Endothelial cell of umbilical vein (primary cell): ENCODE results near the gene NES. TPM values are rescaled to one million over a fixed set of nuclear protein-coding genes. Genes with fewer than 3 reads are reported as not detected.

ENCODE experiments used
- BruUV-seq: library from RNA; stranded (reverse); fragments of 400-500 nt; replicated peaks from 2 replicates; lab custom pipeline; 2021; lab: Mats Ljungman, UMichigan
- CTCF ChIA-PET: fragments of 300-600, 350-600 bp; sonication (Branson Sonifier 250); formaldehyde crosslinking; loops from one replicate; lab custom pipeline; 2021; ENCODE audit warnings: antibody characterized with exemption, inconsistent platforms; lab: Charles Lee
- POLR2A ChIA-PET: fragments of 300-600, 350-600 bp; sonication (Branson Sonifier 250); formaldehyde crosslinking; loops from one replicate; lab custom pipeline; 2021; ENCODE audit warnings: antibody characterized with exemption, inconsistent platforms; lab: Charles Lee
- DNase-seq: peaks from one replicate; pipeline ENCODE4 v3.0.0-alpha.2; 2011; ENCODE audit warnings: low read depth, low spot score
- FAIRE-seq: peaks from 2 replicates; lab custom pipeline; 2011; peaks lifted over from hg19 to GRCh38; lab: Jason Lieb, UNC
- H2AFZ ChIP-seq: 2 replicates; pipeline ENCODE4 v1.6.0; 2012; ENCODE audit warnings: low read depth, low read length, control low read depth, inconsistent platforms
- H3K27ac ChIP-seq: 2 replicates; pipeline ENCODE4 v1.5.1; 2011; ENCODE audit warnings: low read depth, mild to moderate bottlenecking, control low read depth, low read length, moderate library complexity; ENCODE audit not compliant: insufficient read depth
- H3K27me3 ChIP-seq, 2 experiments: 2 replicates each; pipeline versions ENCODE4 v1.6.0 to v1.6.1; 2011; ENCODE audit warnings: low read length in 2 of 2, mixed read lengths in 1 of 2; ENCODE audit not compliant: control insufficient read depth in 2 of 2, insufficient read depth in 2 of 2
- H3K36me3 ChIP-seq, 2 experiments: 2 replicates in 1 of 2; 3 replicates in 1 of 2; pipeline ENCODE4 v1.5.1; 2011; ENCODE audit warnings: low read length in 2 of 2, mild to moderate bottlenecking in 1 of 2, moderate library complexity in 1 of 2; ENCODE audit not compliant: control insufficient read depth in 2 of 2, insufficient read depth in 2 of 2; ENCODE audit errors: extremely low read depth in 1 of 2
- H3K4me1 ChIP-seq: 3 replicates; pipeline ENCODE4 v1.5.1; 2011; ENCODE audit warnings: mild to moderate bottlenecking, low read length; ENCODE audit not compliant: control insufficient read depth, insufficient read depth; ENCODE audit errors: extremely low read depth
- H3K4me2 ChIP-seq: 2 replicates; pipeline ENCODE4 v1.6.1; 2011; ENCODE audit warnings: low read length, control low read depth, mixed read lengths; ENCODE audit not compliant: insufficient read depth
- H3K4me3 ChIP-seq, 3 experiments: fragments of 200-600 bp in 1 of 3; sonication (generic), shearing (Covaris generic) in 1 of 3; replicated peaks in 1 of 3; 2 replicates each; pipeline ENCODE4 v1.5.1; 2011 to 2016; ENCODE audit warnings: control low read depth in 3 of 3, low read length in 3 of 3, mild to moderate bottlenecking in 2 of 3, inconsistent platforms in 1 of 3, low read depth in 1 of 3, moderate library complexity in 1 of 3; ENCODE audit not compliant: insufficient read depth in 1 of 3
- H3K79me2 ChIP-seq: 2 replicates; pipeline ENCODE4 v1.6.0; 2012; ENCODE audit warnings: low read length, inconsistent platforms; ENCODE audit not compliant: control insufficient read depth, insufficient read depth
- H3K9ac ChIP-seq: replicated peaks from 2 replicates; pipeline ENCODE3; 2011; ENCODE audit warnings: low read length, control low read depth; ENCODE audit not compliant: insufficient read depth; ENCODE audit errors: extremely low read depth
- H3K9me1 ChIP-seq: replicated peaks from 3 replicates; pipeline ENCODE4 v1.6.0; 2011; ENCODE audit warnings: mild to moderate bottlenecking, low read length; ENCODE audit not compliant: control insufficient read depth, insufficient read depth; ENCODE audit errors: extremely low read depth
- H3K9me3 ChIP-seq: replicated peaks from 2 replicates; pipeline ENCODE4 v1.5.1; 2012; ENCODE audit warnings: low read length, inconsistent platforms; ENCODE audit not compliant: control insufficient read depth, insufficient read depth
- H4K20me1 ChIP-seq: replicated peaks from 2 replicates; pipeline ENCODE3; 2011; ENCODE audit warnings: mild to moderate bottlenecking, low read length; ENCODE audit not compliant: control insufficient read depth, insufficient read depth; ENCODE audit errors: extremely low read depth
- CTCF ChIP-seq, 2 donors: IDR thresholded peaks; 1 replicate in 1 of 2; 2 replicates in 1 of 2; pipeline ENCODE4 v1.5.1; 2011; ENCODE audit warnings: low read length in 2 of 2, mild to moderate bottlenecking in 2 of 2, moderate library complexity in 2 of 2, control low read depth in 1 of 2, inconsistent platforms in 1 of 2, low read depth in 1 of 2; ENCODE audit not compliant: insufficient read depth in 1 of 2; ENCODE audit errors: extremely low read depth in 1 of 2
- EZH2 ChIP-seq: IDR thresholded peaks from 2 replicates; pipeline ENCODE4 v1.6.1; 2012; ENCODE audit warnings: borderline replicate concordance, low read depth, mild to moderate bottlenecking, moderate library complexity, low read length, inconsistent platforms; ENCODE audit not compliant: severe bottlenecking
- FOS ChIP-seq: IDR thresholded peaks from 2 replicates; pipeline ENCODE4 v1.6.1; 2011; ENCODE audit warnings: mild to moderate bottlenecking, low read length, moderate library complexity, borderline replicate concordance; ENCODE audit not compliant: insufficient read depth
- GATA2 ChIP-seq: IDR thresholded peaks from 2 replicates; pipeline ENCODE4 v1.7.0; 2011; ENCODE audit warnings: low read depth, mild to moderate bottlenecking, moderate library complexity, mixed read lengths, low read length; ENCODE audit not compliant: insufficient read length, insufficient read depth
- JUN ChIP-seq: IDR thresholded peaks from 2 replicates; pipeline ENCODE4 v1.6.1; 2011; ENCODE audit warnings: borderline replicate concordance, low read depth; ENCODE audit not compliant: insufficient read length, insufficient read depth
- MAX ChIP-seq: IDR thresholded peaks from 2 replicates; pipeline ENCODE4 v1.6.1; 2011; ENCODE audit not compliant: insufficient read depth, insufficient read length
- MYC ChIP-seq: IDR thresholded peaks from one replicate; pipeline ENCODE4 v1.6.1; 2011; ENCODE audit warnings: mild to moderate bottlenecking, low read depth, low read length
- POLR2A ChIP-seq: IDR thresholded peaks from 2 replicates; pipeline ENCODE4 v1.6.1; 2012; ENCODE audit warnings: low read depth, mild to moderate bottlenecking, control low read depth, low read length
- POLR2AphosphoS5 ChIP-seq: IDR thresholded peaks from 2 replicates; pipeline ENCODE4 v1.6.1; 2012; ENCODE audit warnings: low read depth, mild to moderate bottlenecking, control low read depth, low read length, moderate library complexity; ENCODE audit not compliant: insufficient read depth
- dilution Hi-C: fragments of 300-500 bp; cut with MboI; formaldehyde crosslinking; loops from one replicate; pipeline ENCODE4 v1.15.0; 2019; ENCODE audit warnings: low sequenced_read_pairs; ENCODE audit not compliant: extremely low pct_ligation_motif_present
- intact Hi-C: fragments of 100-400 bp; cut with micrococcal nuclease; formaldehyde crosslinking; loops from one replicate; pipeline ENCODE4 v1.10.0; 2022
- polyA plus RNA-seq, 4 experiments: library from polyadenylated mRNA; depleted of rRNA in 3 of 4; stranded (reverse) in 3 of 4; unstranded in 1 of 4; fragments of >200 nt; gene quantifications; 2 replicates each; pipeline versions ENCODE4 v1.2.1 to v1.2.3, GENCODE V29; 2011 to 2012; ENCODE audit warnings: missing spikeins in 1 of 4
- total RNA-seq: library from RNA; stranded (reverse); gene quantifications from 2 replicates; pipeline ENCODE4 v1.2.3, GENCODE V29; 2021

Gene NES
- total and polyA plus RNA-seq, 2 donors (not counting 3 experiments of a cell fraction or from before 2014, with no cell fraction given): 19.4 to 274 TPM

- Histone ChIP-seq H3K36me3 (peaks cover 0 to 6% of the 10 kb centered on the region in 2 experiments), H4K20me1 (no peaks in the 10 kb centered on the region), H3K4me1 (peaks cover 29% of the 10 kb centered on the region), H3K79me2 (peaks cover 31% of the 10 kb centered on the region), H3K4me3 (no peak overlapping the region), H3K27me3 (no peaks in the 10 kb centered on the region), H3K9me1 (no peaks in the 10 kb centered on the region), H3K9ac (no peak overlapping the region), H3K27ac (no peak overlapping the region), H2AFZ (no peak overlapping the region), H3K4me2 (no peak overlapping the region), H3K9me3 (no peaks in the 10 kb centered on the region)
- CTCF ChIA-PET: interaction anchor here (1.0 kb wide), 1 partner anchor 54 kb away, joined by 3 read pairs; no protein-coding TSS in a partner anchor
- dilution Hi-C loops (no loop called here), intact Hi-C loops (no loop called here)
- FAIRE-seq: no peak
- DNase-seq: no peak
- POLR2A ChIA-PET: no interaction called here
- BruUV-seq: TSS peak; percentile 12
- TF ChIP-seq MYC (no peak), POLR2A (no peak), GATA2 (no peak), CTCF (IDR thresholded peaks at IDR 0.05; ENCODE audit: extremely low read depth in 1 of 2, insufficient read depth in 1 of 2, low read depth in 1 of 2, low read length in 2 of 2) (no peak), POLR2AphosphoS5 (no peak), EZH2 (no peak), JUN (no peak), MAX (no peak), FOS (no peak)
Measured at GRCh38 chr1:156671804-156672203, 5.4 kb downstream of the NES start.
